GM13977 (cell line): ENCODE data around the gene UBE2I.

Experiments
- DNase-seq: peaks from one replicate; pipeline ENCODE4 v3.0.0; 2012; ENCODE audit warnings: low spot score
- in situ Hi-C: fragments of 300-500 bp; cut with MboI; formaldehyde crosslinking; loops from one replicate; pipeline ENCODE4 v1.12.0; 2022; ENCODE audit warnings: low sequenced_read_pairs, low pct_unique_long_range_greater_than_20kb, mixed read lengths, inconsistent platforms; ENCODE audit not compliant: unreplicated experiment
- TF ChIP-seq, protein P1 (sequence below): IDR thresholded peaks from 2 replicates; pipeline ENCODE4 v1.5.1; 2012; ENCODE audit warnings: mild to moderate bottlenecking, control low read depth; ENCODE audit not compliant: insufficient read depth; ENCODE audit errors: extremely low read depth, missing control alignments

The UBE2I gene

DNA sequence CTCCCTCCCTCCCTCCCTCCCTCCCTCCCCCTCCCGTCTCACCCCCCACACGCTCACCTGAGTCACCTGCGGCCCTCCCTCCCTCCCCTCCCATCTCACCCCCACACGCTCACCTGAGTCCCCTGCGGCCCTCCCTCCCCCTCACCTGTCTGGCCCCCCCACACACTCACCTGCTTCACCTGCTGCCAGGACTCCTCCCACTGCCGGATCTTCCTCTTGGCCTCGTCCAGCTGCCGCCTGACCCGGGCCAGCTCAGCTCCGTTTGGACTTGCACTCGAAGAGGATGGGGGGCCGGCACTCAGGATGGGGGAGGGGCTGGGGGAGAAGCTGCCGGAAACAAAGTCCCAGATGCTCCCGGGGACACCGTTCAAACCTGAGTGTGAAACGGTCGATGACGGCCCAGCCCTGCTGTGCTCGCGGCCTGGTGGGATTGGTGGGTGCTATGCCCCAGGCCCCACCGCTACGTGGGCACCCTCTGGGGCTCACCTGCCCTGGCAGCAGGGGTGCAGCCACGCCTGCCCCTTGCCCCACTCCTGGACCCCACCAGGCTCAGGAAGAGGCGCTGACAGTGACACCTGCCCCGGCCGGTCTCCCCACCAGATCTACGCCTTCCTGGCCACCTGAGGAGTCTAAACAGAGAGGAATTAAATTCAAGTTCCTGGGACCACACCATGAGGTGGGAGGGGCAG is 58.2 kb downstream of the UBE2I start:
- TF ChIP-seq, protein P1, sequence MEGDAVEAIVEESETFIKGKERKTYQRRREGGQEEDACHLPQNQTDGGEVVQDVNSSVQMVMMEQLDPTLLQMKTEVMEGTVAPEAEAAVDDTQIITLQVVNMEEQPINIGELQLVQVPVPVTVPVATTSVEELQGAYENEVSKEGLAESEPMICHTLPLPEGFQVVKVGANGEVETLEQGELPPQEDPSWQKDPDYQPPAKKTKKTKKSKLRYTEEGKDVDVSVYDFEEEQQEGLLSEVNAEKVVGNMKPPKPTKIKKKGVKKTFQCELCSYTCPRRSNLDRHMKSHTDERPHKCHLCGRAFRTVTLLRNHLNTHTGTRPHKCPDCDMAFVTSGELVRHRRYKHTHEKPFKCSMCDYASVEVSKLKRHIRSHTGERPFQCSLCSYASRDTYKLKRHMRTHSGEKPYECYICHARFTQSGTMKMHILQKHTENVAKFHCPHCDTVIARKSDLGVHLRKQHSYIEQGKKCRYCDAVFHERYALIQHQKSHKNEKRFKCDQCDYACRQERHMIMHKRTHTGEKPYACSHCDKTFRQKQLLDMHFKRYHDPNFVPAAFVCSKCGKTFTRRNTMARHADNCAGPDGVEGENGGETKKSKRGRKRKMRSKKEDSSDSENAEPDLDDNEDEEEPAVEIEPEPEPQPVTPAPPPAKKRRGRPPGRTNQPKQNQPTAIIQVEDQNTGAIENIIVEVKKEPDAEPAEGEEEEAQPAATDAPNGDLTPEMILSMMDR, result no peak
- in situ Hi-C loops, result no loop called here
- no peak for DNase-seq

DNA sequence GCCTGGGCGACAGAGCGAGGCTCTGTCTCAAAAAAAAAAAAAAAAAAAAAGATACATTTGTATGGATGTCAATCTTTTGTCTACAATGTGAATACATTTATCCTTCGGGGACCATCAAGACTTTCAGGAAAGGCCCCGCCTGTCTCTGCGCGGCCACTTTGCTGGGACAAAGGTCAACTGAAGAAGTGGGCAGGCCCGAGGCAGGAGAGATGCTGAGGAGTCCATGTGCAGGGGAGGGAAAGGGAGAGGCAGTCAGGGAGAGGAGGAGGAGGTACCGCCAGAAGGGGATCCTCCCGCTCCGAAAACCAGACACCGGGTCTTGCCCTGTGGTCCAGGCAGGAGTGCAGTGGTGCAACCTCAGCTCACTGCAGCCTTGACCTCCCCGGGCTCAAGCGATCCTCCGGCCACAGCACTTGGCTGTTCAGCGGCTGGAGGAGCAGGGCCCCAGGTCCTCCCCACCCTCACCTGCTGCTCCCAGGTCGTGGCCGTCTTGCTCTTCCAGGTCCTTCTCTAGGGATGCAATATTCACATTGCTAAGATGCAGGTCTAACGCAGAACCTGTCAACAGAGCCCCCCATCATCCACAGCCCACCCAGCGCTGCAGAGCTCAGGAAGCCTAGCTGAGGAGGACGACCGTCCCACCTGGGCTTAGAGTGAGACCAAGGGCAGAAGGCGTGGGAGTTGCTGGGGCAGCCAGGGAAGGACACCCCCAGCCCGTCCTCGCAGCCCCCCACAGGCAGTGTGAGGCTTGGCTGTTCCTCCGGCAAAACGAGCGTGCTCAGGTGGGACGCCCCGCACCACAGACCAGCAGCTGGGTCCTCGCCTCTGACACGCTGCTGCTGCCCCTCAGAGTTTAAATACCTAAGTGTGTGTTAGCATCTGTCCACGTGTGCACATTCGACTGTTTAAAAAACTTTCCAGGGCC is 61.9 kb downstream of the UBE2I start:
- TF ChIP-seq, protein P1, result no peak
- in situ Hi-C loops, result no loop called here
- no peak for DNase-seq

DNA sequence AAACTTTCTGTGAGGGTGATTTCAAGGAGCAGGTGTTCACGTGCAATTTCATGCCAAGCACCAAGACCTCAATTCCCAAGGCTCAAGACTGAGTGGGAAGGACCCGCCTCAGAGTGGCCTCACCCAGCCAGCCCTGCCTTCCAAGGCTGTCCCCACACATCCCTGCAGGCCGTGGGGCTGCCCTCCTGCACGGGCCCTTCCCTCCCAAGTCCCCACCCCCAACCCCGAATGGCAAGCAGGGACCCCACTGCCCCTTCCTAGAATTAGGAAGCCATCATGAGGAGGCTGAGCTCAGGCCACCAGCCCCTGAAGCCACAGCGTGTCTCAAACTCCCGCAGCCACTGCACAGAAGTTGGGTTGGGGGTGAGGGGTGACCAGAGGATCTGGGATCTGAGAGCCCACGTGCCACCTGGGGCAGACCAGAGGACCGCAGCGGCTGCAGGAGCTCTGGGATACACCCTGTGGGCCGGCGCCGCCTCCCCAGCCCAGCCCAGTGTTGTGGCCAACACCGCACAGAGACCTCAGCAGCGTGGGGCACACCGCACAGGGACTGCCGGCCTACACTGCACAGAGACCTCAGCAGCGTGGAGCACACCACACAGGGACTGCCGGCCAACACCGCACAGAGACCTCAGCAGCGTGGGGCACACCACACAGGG is 63.0 kb downstream of the UBE2I start:
- TF ChIP-seq, protein P1, result no peak
- in situ Hi-C loops, result no loop called here
- DNase-seq, result no peak

DNA sequence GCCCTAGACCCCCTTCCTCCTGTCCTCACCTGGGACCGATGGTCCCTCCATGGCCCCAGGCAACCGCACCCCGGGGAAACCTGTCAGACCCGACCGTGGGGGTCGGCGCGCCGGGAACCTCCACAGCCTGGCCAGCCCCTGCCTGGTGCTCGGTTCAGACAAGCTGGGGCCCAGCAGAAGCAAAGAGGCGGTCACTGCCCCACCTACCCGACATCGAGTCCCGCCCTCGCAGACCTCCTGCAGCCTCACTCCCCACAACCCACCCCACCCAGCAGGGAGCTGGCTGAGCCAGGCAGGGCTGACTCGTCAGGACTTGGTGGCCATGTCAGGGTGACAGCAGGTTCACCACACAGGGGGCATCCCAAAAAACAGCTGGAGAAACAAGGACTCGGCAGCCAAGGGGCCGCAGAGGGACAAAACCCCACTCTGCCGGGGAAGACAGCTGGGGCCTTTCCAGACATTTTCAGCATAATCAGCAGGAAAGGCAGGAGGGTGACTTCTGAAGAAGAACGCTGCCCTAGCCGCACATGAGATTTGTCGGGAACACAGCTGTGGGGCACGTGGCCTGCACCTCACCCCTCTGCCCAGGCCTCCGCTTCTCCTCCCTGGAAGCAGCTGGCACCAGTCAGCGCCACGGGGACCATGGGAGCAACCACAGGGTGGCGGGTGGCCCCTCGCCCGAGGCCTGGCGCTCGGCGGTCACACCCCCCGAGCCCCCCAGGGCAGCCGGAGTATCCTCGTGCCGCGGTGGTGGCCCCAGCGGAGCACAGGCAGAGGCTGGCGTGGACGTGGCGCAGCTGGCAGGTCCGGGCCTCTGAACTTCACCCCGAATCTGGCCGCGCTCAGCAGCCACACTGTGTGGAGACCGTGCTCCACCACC is 65.2 kb downstream of the UBE2I start:
- TF ChIP-seq, protein P1, result no peak
- no peak for DNase-seq
- in situ Hi-C loops, result no loop called here

DNA sequence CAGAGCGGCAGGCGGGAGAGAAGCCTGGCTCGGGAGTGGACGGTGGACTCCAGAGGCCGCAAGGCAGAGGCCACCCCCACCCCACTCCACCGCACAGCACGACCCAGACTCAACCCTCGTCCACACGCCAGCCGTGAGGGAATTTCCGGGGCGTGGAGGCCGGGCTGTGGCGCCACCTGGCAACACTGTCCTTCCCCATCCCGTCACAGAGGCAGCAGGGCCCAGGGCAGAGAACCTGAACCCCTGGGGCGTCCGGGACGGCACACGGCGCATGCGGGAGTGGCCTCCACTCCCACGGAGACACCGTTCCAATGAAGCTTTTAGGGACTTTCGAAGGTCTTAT is 65.8 kb downstream of the UBE2I start:
- DNase-seq, result no peak
- in situ Hi-C loops, result no loop called here
- TF ChIP-seq, protein P1, result no peak
